CD8-positive, alpha-beta memory T cell (primary cell): ENCODE data around the gene PABPN1L. TPM values are rescaled to one million over a fixed set of nuclear protein-coding genes. Genes with fewer than 3 reads are reported as not detected.
A peak's percentile ranks its signal among the peaks of the same experiment; 100 is the strongest.

Experiments used
- CTCF ChIA-PET: fragments of 350-600 bp; sonication (Branson Sonifier 250); formaldehyde crosslinking; loops from one replicate; lab custom pipeline; 2021; ENCODE audit warnings: antibody characterized with exemption; lab: Charles Lee
- POLR2A ChIA-PET: fragments of 350-600 bp; sonication (Branson Sonifier 250); formaldehyde crosslinking; loops from one replicate; lab custom pipeline; 2021; ENCODE audit warnings: antibody characterized with exemption; lab: Charles Lee
- DNase-seq, 5 donors: peaks; one replicate each; pipeline versions ENCODE4 v3.0.0 to v3.0.0-alpha.2; 2020 to 2022; ENCODE audit warnings: mixed read lengths in 1 of 5
- H3K27ac ChIP-seq: one replicate; pipeline ENCODE4 v1.7.0; 2013; ENCODE audit warnings: low read depth, mild to moderate bottlenecking, low read length, moderate library complexity
- H3K27me3 ChIP-seq: 2 replicates; pipeline ENCODE4 v1.7.0; 2013; ENCODE audit warnings: low read length, mild to moderate bottlenecking; ENCODE audit not compliant: insufficient read depth, poor library complexity, severe bottlenecking
- H3K36me3 ChIP-seq: 2 replicates; pipeline ENCODE4 v1.7.0; 2013; ENCODE audit warnings: mild to moderate bottlenecking, low read length, moderate library complexity; ENCODE audit not compliant: insufficient read depth
- H3K4me1 ChIP-seq: 2 replicates; pipeline ENCODE4 v1.7.0; 2013; ENCODE audit warnings: mild to moderate bottlenecking, low read length, moderate library complexity; ENCODE audit not compliant: insufficient read depth
- H3K4me3 ChIP-seq: 2 replicates; pipeline ENCODE4 v1.7.0; 2013; ENCODE audit warnings: mild to moderate bottlenecking, low read length
- H3K9me3 ChIP-seq: 2 replicates; pipeline ENCODE4 v1.7.0; 2013; ENCODE audit warnings: mild to moderate bottlenecking, low read length
- H3K27ac Mint-ChIP-seq, 8 donors: one replicate each; pipeline ENCODE4 v1.8.0; 2020 to 2021; ENCODE audit warnings: mixed read lengths in 8 of 8, mild to moderate bottlenecking in 6 of 8, inconsistent platforms in 3 of 8, moderate library complexity in 3 of 8
- H3K27me3 Mint-ChIP-seq, 2 donors: one replicate each; pipeline ENCODE4 v1.8.0; 2020 to 2021; ENCODE audit warnings: mixed read lengths in 2 of 2, mild to moderate bottlenecking in 1 of 2, moderate library complexity in 1 of 2
- H3K36me3 Mint-ChIP-seq, 3 donors: one replicate each; pipeline ENCODE4 v1.8.0; 2020 to 2021; ENCODE audit warnings: mixed read lengths in 3 of 3, inconsistent platforms in 1 of 3, mild to moderate bottlenecking in 1 of 3
- H3K4me1 Mint-ChIP-seq, 3 donors: one replicate each; pipeline ENCODE4 v1.8.0; 2020 to 2021; ENCODE audit warnings: mixed read lengths in 3 of 3, inconsistent platforms in 1 of 3, mild to moderate bottlenecking in 1 of 3
- H3K4me3 Mint-ChIP-seq, 7 donors: one replicate each; pipeline ENCODE4 v1.8.0; 2020 to 2021; ENCODE audit warnings: mixed read lengths in 7 of 7, mild to moderate bottlenecking in 6 of 7, moderate library complexity in 4 of 7, inconsistent platforms in 2 of 7
- H3K9me3 Mint-ChIP-seq, 5 donors: one replicate each; pipeline ENCODE4 v1.8.0; 2020 to 2022; ENCODE audit warnings: mixed read lengths in 5 of 5, mild to moderate bottlenecking in 3 of 5, moderate library complexity in 2 of 5, inconsistent platforms in 1 of 5
- polyA plus RNA-seq: library from polyadenylated mRNA; unstranded; fragments of 300-500 nt; fragmentation: Illumina TruSeq; gene quantifications from one replicate; pipeline ENCODE4 v1.2.3, GENCODE V29; 2021
- total RNA-seq, 2 experiments: library from RNA; stranded (reverse); gene quantifications; one replicate each; pipeline ENCODE4 v1.2.3, GENCODE V29; 2021

The PABPN1L gene
- total and polyA plus RNA-seq, 3 experiments from 2014 or later, result not detected

DNA sequence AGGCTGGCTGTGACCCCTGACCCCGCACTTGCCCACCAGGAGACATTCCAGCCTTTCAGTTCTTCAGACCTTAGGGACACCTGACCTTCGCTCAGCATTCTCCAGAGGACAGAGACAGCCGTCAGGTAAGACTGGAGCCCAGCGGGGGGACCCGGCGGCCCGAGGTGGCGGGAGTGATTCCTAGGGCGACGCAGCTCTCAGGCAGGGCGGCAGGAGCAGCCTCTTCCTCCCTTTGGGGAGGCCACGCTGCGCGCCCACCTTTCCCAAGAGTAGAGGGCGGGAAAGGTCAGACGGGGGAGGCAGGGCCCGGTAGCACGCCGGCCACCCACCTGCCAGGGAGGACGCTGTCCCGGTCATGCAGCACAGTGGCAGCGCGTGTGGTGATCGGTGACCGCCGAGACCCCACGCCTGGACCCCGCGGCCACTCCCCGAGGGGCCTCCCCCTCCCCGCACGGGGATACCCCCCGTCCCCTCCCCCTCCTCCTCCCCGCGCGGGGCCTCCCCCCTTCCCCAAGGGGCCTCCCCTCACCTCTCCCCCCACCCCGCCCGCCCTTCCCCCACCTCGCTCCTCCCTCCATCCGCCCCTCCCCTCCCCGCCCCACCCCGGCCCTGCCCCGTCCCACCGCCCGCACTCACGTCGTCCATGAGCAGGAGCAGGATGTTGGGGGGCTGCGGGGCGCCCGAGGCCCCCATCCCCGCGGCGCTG lies 10.2 kb downstream of the PABPN1L start:
- Mint-ChIP-seq H3K9me3 (no peaks in the 10 kb centered on the region), H3K27me3 (peaks cover 0 to 2% of the 10 kb centered on the region in 2 donors), H3K4me1 (peaks cover 25 to 49% (median 40%) of the 10 kb centered on the region in 3 donors), H3K36me3 (peaks cover 0 to 47% (median 1%) of the 10 kb centered on the region in 3 donors), H3K27ac (peak overlapping the region in 7 of 8 donors; percentile 41 to 93 (median 76)), H3K4me3 (peak overlapping the region; percentile 80 to 100 (median 97))
- peaks cover 33% of the 10 kb centered on the region for H3K4me1 ChIP-seq
- ChIA-PET CTCF (interaction anchor here (1.1 to 2.8 kb wide), 10 partner anchors 16 to 360 kb away, joined by 3 to 43 read pairs (median 7); partner anchors contain the start of gene APRT), POLR2A (interaction anchor here (0.8 to 1.9 kb wide), 5 partner anchors 44 to 362 kb away, joined by 5 to 9 read pairs (median 6); partner anchors contain the start of genes APRT and ZNF778)
- H3K4me3 ChIP-seq, result peak overlapping the region; percentile 97
- no peaks in the 10 kb centered on the region for H3K27me3 ChIP-seq
- H3K27ac ChIP-seq, result peak overlapping the region; percentile 89
- DNase-seq, result peak; percentile 10 to 57 (median 23)
- no peaks in the 10 kb centered on the region for H3K9me3 ChIP-seq
- peaks cover 23% of the 10 kb centered on the region for H3K36me3 ChIP-seq

DNA sequence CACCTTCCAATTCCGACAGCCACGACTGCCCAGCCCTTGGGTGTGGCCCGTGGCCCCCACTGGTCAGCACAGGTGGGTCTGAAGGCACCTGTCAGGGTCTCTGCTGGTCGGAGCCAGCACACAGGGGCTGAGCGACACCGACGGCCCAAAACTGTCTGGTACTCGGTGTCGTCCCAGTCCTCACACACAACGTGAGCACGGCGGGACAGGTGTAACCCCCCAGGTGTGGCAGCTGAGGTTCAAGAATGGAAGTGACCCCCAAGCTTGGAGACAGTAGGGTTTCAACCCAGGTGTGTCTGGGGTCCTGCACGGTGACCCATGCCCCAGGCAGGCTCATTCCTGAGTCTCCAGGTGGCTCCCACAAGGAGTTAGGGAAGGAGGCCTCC lies 10.7 kb downstream of the PABPN1L start:
- peaks cover 0 to 45% (median 1%) of the 10 kb centered on the region in 3 donors for H3K36me3 Mint-ChIP-seq
- Histone ChIP-seq H3K27ac (no peak overlapping the region), H3K4me3 (no peak overlapping the region), H3K9me3 (no peaks in the 10 kb centered on the region), H3K27me3 (no peaks in the 10 kb centered on the region), H3K36me3 (peaks cover 22% of the 10 kb centered on the region), H3K4me1 (peaks cover 33% of the 10 kb centered on the region)
- H3K9me3 Mint-ChIP-seq, result no peaks in the 10 kb centered on the region
- DNase-seq, result peak in 2 of 5 donors; percentile 8 to 52
- POLR2A ChIA-PET, result no interaction called here
- peaks cover 25 to 49% (median 40%) of the 10 kb centered on the region in 3 donors for H3K4me1 Mint-ChIP-seq
- CTCF ChIA-PET, result interaction anchor here (1.3 kb wide), 2 partner anchors 46 to 118 kb away, joined by 3 to 4 read pairs; no protein-coding TSS in a partner anchor
- H3K27ac Mint-ChIP-seq, result peak overlapping the region in 6 of 8 donors; percentile 41 to 90 (median 76)
- peaks cover 0 to 2% of the 10 kb centered on the region in 2 donors for H3K27me3 Mint-ChIP-seq
- H3K4me3 Mint-ChIP-seq, result peak overlapping the region; percentile 71 to 85 (median 79)

DNA sequence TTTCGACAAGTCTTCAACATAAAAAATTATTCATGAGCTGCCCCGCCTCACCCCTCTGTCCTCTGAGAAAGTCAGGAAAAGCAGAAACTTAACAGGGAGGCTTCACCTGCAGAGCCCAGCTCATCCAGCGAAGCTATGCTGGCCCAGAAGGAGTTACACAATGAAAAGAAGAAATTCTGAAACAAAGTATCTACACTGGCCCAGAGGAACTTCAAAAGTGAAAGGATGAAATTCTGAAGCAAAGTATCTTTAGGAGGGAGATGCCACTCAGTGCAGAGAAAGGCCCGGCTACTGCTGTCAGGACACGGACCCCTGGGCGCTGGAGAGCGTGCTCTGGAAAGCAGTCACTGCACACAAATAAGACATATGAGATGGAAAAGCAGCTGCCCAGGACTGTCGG lies 11.3 kb downstream of the PABPN1L start:
- H3K27ac ChIP-seq, result no peak overlapping the region
- no peaks in the 10 kb centered on the region for H3K27me3 ChIP-seq
- H3K36me3 ChIP-seq, result peaks cover 16% of the 10 kb centered on the region
- CTCF ChIA-PET, result interaction anchor here (1.3 kb wide), 2 partner anchors 46 to 118 kb away, joined by 3 to 4 read pairs; no protein-coding TSS in a partner anchor
- H3K9me3 ChIP-seq, result no peaks in the 10 kb centered on the region
- peaks cover 0 to 2% of the 10 kb centered on the region in 2 donors for H3K27me3 Mint-ChIP-seq
- DNase-seq, result peak in 1 of 5 donors; percentile 7
- H3K4me3 Mint-ChIP-seq, result peak overlapping the region; percentile 66 to 85 (median 74)
- no peak overlapping the region for H3K4me3 ChIP-seq
- POLR2A ChIA-PET, result interaction anchor here (1.8 kb wide), 1 partner anchor 43 kb away, joined by 5 read pairs; the partner anchor contains the start of gene APRT
- peak overlapping the region in 7 of 8 donors; percentile 28 to 90 (median 82) for H3K27ac Mint-ChIP-seq
- H3K36me3 Mint-ChIP-seq, result peaks cover 0 to 43% (median 1%) of the 10 kb centered on the region in 3 donors
- no peaks in the 10 kb centered on the region for H3K9me3 Mint-ChIP-seq
- peaks cover 25 to 49% (median 40%) of the 10 kb centered on the region in 3 donors for H3K4me1 Mint-ChIP-seq
- peaks cover 33% of the 10 kb centered on the region for H3K4me1 ChIP-seq

DNA sequence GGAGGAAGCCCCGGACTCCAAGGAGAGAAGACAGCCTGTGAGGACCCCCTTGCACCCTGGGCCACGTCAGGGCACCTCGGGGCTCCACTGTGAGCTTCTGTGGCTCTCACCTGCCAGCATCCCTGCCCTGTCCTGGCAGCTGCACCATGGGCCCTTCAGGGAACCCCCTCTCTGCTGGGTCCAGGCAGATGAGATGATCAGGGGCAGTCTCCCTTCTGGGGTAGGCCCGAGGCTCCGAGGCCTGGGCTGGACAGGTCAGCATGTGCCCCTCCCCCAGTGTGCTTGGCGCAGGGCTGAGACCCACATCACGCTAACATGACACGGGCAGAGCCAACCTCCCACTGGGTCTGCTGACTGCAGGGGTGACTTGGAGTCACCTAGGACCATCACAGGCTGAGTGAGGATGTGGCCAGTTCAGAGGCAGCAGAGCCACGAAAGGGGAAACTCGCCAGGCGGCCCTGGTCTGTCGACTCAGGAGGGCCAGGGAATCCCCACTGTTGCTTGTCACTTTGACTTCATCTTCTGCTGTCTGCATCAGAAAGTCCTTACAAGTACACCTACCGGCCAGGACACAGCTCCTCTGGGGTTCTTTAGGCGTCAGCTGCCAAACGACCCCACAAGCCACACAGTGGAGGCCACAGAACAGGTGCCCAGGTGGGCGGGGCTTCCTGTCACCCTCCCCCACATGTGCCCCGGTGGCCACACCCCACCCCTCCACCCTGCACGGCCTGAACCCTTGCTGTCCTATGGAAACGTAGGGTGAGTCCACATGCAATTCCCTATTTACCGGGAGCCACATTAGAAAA lies 12.0 kb downstream of the PABPN1L start:
- Histone ChIP-seq H3K36me3 (peaks cover 10% of the 10 kb centered on the region), H3K4me1 (peaks cover 33% of the 10 kb centered on the region), H3K27ac (no peak overlapping the region), H3K27me3 (no peaks in the 10 kb centered on the region), H3K4me3 (no peak overlapping the region), H3K9me3 (no peaks in the 10 kb centered on the region)
- ChIA-PET CTCF (interaction anchor here (1.0 to 1.3 kb wide), 3 partner anchors 45 to 117 kb away, joined by 3 to 4 read pairs (median 4); no protein-coding TSS in a partner anchor), POLR2A (interaction anchor here (1.8 kb wide), 1 partner anchor 42 kb away, joined by 5 read pairs; the partner anchor contains the start of gene APRT)
- H3K4me3 Mint-ChIP-seq, result peak overlapping the region in 6 of 7 donors; percentile 66 to 85 (median 74)
- no peaks in the 10 kb centered on the region for H3K9me3 Mint-ChIP-seq
- peaks cover 0 to 2% of the 10 kb centered on the region in 2 donors for H3K27me3 Mint-ChIP-seq
- H3K27ac Mint-ChIP-seq, result peak overlapping the region in 5 of 8 donors; percentile 29 to 90 (median 60)
- DNase-seq, result peak in 4 of 5 donors; percentile 19 to 53 (median 29)
- peaks cover 25 to 49% (median 40%) of the 10 kb centered on the region in 3 donors for H3K4me1 Mint-ChIP-seq
- H3K36me3 Mint-ChIP-seq, result peaks cover 0 to 39% (median 1%) of the 10 kb centered on the region in 3 donors

DNA sequence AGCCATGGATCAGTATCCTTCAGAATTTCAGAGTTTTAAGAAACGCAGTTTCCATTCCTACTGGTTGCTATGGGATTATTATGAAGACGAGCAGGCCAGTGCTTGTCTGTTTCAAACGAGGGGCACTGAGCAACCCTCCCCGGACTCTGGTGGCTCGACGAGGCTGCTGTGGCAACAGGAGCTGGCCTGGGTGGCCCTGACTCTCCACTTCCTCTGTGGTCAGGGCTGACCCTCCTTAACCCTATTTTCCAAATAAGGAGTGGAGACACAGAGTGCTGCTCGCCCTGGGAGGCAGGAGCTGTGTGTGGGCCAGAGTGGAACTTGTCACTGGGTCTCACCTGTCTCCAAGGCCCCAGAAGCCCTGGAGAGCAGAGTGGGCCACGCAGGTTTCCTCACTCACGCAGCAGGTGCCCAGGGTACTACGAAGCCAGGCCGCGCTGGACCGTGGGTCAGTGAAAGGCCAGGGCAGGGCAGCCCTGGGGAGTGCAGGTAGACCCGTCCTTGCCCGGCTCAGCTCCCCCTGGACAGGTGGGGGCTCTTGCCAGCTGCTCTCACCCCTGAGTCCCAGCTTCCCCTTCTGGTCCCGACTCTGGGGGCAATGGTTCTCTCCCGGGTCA lies 13.0 kb downstream of the PABPN1L start:
- peaks cover 0 to 2% of the 10 kb centered on the region in 2 donors for H3K27me3 Mint-ChIP-seq
- peak overlapping the region in 1 of 7 donors; percentile 20 for H3K4me3 Mint-ChIP-seq
- peaks cover 22 to 39% (median 33%) of the 10 kb centered on the region in 3 donors for H3K4me1 Mint-ChIP-seq
- peaks cover 0 to 34% (median 1%) of the 10 kb centered on the region in 3 donors for H3K36me3 Mint-ChIP-seq
- H3K27ac Mint-ChIP-seq, result no peak overlapping the region
- H3K9me3 ChIP-seq, result no peaks in the 10 kb centered on the region
- peaks cover 24% of the 10 kb centered on the region for H3K4me1 ChIP-seq
- CTCF ChIA-PET, result interaction anchor here (1.0 to 1.6 kb wide), 2 partner anchors 38 to 116 kb away, joined by 4 read pairs; no protein-coding TSS in a partner anchor
- POLR2A ChIA-PET, result no interaction called here
- H3K27me3 ChIP-seq, result no peaks in the 10 kb centered on the region
- H3K4me3 ChIP-seq, result no peak overlapping the region
- no peaks in the 10 kb centered on the region for H3K9me3 Mint-ChIP-seq
- H3K36me3 ChIP-seq, result no peaks in the 10 kb centered on the region
- DNase-seq, result no peak
- no peak overlapping the region for H3K27ac ChIP-seq

DNA sequence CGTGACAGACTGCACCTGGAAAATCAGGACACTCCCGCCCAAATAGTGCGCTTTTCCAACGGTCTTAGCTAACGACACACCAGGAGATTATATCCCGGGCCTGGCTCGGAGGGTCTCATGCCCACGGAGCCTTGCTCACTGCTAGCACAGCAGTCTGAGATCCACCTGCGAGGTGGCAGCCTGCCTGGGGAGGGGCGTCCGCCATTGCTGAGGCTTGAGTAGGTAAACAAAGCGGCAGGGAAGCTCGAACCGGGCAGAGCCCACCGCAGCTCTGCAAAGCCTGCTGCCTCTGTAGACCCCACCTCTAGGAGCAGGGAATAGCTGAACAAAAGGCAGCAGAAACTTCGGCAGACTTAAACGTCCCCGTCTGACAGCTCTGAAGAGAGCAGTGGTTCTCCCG lies 14.8 kb downstream of the PABPN1L start:
- H3K4me3 Mint-ChIP-seq, result no peak overlapping the region
- ChIA-PET CTCF (interaction anchor here (1.1 to 1.5 kb wide), 3 partner anchors 19 to 114 kb away, joined by 3 to 5 read pairs (median 3); partner anchors contain the start of gene APRT), POLR2A (no interaction called here)
- peaks cover 16% of the 10 kb centered on the region for H3K4me1 ChIP-seq
- peaks cover 0 to 29% (median 0%) of the 10 kb centered on the region in 3 donors for H3K36me3 Mint-ChIP-seq
- H3K27ac Mint-ChIP-seq, result peak overlapping the region in 2 of 8 donors; percentile 2 to 33
- no peak overlapping the region for H3K27ac ChIP-seq
- no peaks in the 10 kb centered on the region for H3K27me3 Mint-ChIP-seq
- DNase-seq, result no peak
- H3K4me3 ChIP-seq, result no peak overlapping the region
- no peaks in the 10 kb centered on the region for H3K9me3 Mint-ChIP-seq
- H3K36me3 ChIP-seq, result no peaks in the 10 kb centered on the region
- H3K27me3 ChIP-seq, result no peaks in the 10 kb centered on the region
- H3K9me3 ChIP-seq, result no peaks in the 10 kb centered on the region
- H3K4me1 Mint-ChIP-seq, result peaks cover 13 to 26% (median 23%) of the 10 kb centered on the region in 3 donors
